PC-9 (cell line): ENCODE measurements around the gene HTRA3. TPM values are rescaled to one million over a fixed set of nuclear protein-coding genes. Genes with fewer than 3 reads are reported as not detected.

Source experiments
- BruUV-seq: library from RNA; stranded (reverse); fragments of 400-500 nt; replicated peaks from 2 replicates; lab custom pipeline; 2021; lab: Mats Ljungman, UMichigan
- CTCF ChIA-PET: fragments of 300-600 bp; sonication (Branson Sonifier 250); formaldehyde crosslinking; loops from one replicate; lab custom pipeline; 2022; ENCODE audit warnings: antibody characterized with exemption; lab: Charles Lee
- POLR2A ChIA-PET: fragments of 300-600 bp; sonication (Branson Sonifier 250); formaldehyde crosslinking; loops from one replicate; lab custom pipeline; 2022; ENCODE audit warnings: antibody characterized with exemption; ENCODE audit not compliant: unreplicated experiment; lab: Charles Lee
- DNase-seq, 2 experiments: peaks; one replicate each; pipeline versions ENCODE4 v3.0.0 to v3.0.0-alpha.2; 2015 to 2022; ENCODE audit warnings: mixed read lengths in 1 of 2
- H2AFZ ChIP-seq: fragments of 200-600 bp; sonication (generic); 2 replicates; pipeline ENCODE4 v1.8.1; 2017; ENCODE audit warnings: antibody characterized with exemption
- H3F3A ChIP-seq: fragments of 200-600 bp; sonication (generic); 2 replicates; pipeline ENCODE4 v1.8.1; 2017; ENCODE audit warnings: antibody characterized with exemption, mild to moderate bottlenecking, low read depth; ENCODE audit not compliant: insufficient read depth
- H3K27ac ChIP-seq: fragments of 200-600 bp; sonication (generic); 2 replicates; pipeline ENCODE4 v1.6.1; 2016; ENCODE audit warnings: mixed run types
- H3K27me3 ChIP-seq: fragments of 200-600 bp; sonication (generic); 2 replicates; pipeline ENCODE4 v1.6.1; 2016; ENCODE audit warnings: low read depth, mixed run types; ENCODE audit not compliant: insufficient read depth
- H3K36me3 ChIP-seq: fragments of 200-600 bp; sonication (generic); 2 replicates; pipeline ENCODE4 v1.6.1; 2016; ENCODE audit warnings: low read depth, mixed run types
- H3K4me1 ChIP-seq: fragments of 200-600 bp; sonication (generic); replicated peaks from 2 replicates; pipeline ENCODE4 v1.6.1; 2016; ENCODE audit warnings: mixed run types; ENCODE audit not compliant: insufficient read depth
- H3K4me2 ChIP-seq: fragments of 200-600 bp; sonication (generic); 2 replicates; pipeline ENCODE4 v1.6.1; 2017; ENCODE audit warnings: mixed run types
- H3K4me3 ChIP-seq: fragments of 200-600 bp; sonication (generic); 2 replicates; pipeline ENCODE4 v1.6.1; 2016; ENCODE audit warnings: mixed run types
- H3K79me2 ChIP-seq: fragments of 200-600 bp; sonication (generic); 2 replicates; pipeline ENCODE4 v1.6.1; 2017; ENCODE audit warnings: low read depth, mixed run types
- H3K9me2 ChIP-seq: fragments of 200-600 bp; sonication (generic); 2 replicates; pipeline ENCODE4 v1.8.1; 2017; ENCODE audit warnings: mild to moderate bottlenecking; ENCODE audit not compliant: insufficient read depth
- H3K9me3 ChIP-seq: fragments of 200-600 bp; sonication (generic); 2 replicates; pipeline ENCODE4 v1.8.1; 2016; ENCODE audit warnings: low read depth; ENCODE audit not compliant: insufficient read depth
- H4K20me1 ChIP-seq: fragments of 200-600 bp; sonication (generic); 2 replicates; pipeline ENCODE4 v1.8.1; 2017; ENCODE audit not compliant: insufficient read depth
- CTCF ChIP-seq: fragments of 200-600 bp; sonication (generic); conservative IDR thresholded peaks from 2 replicates; pipeline ENCODE4 v1.6.1; 2017; ENCODE audit warnings: mixed run types, antibody characterized with exemption, mild to moderate bottlenecking, moderate library complexity
- EZH2 ChIP-seq: fragments of 200-600 bp; sonication (generic); IDR thresholded peaks from 2 replicates; pipeline ENCODE4 v1.8.0; 2017; ENCODE audit warnings: antibody characterized with exemption, low read depth
- intact Hi-C: fragments of 100-400 bp; cut with micrococcal nuclease; formaldehyde crosslinking; loops from one replicate; pipeline ENCODE4 v1.10.0; 2022; ENCODE audit not compliant: unreplicated experiment
- total RNA-seq: library from RNA; stranded (reverse); gene quantifications from 2 replicates; pipeline ENCODE4 v1.2.3, GENCODE V29; 2021

The HTRA3 gene
- total RNA-seq, 1 experiment from 2014 or later, result 14.1 TPM

- no peak for DNase-seq
- Histone ChIP-seq H3K36me3 (no peaks in the 10 kb centered on the region), H3K4me1 (no peaks in the 10 kb centered on the region), H3K27ac (no peak overlapping the region), H3K9me2 (no peaks in the 10 kb centered on the region), H3K9me3 (no peaks in the 10 kb centered on the region), H4K20me1 (no peaks in the 10 kb centered on the region), H2AFZ (no peak overlapping the region), H3K4me3 (no peak overlapping the region), H3K79me2 (no peaks in the 10 kb centered on the region), H3K27me3 (no peaks in the 10 kb centered on the region), H3F3A (no peaks in the 10 kb centered on the region), H3K4me2 (no peak overlapping the region)
- BruUV-seq, result no TSS peak
- intact Hi-C loops, result no loop called here
- POLR2A ChIA-PET, result no interaction called here
- TF ChIP-seq CTCF (no peak), EZH2 (no peak)
- CTCF ChIA-PET, result no interaction called here
Observed at GRCh38 chr4:8326206-8326605, 56.7 kb downstream of the HTRA3 start.

- H3K9me2 ChIP-seq, result no peaks in the 10 kb centered on the region
- no peaks in the 10 kb centered on the region for H3K27me3 ChIP-seq
- H3K9me3 ChIP-seq, result no peaks in the 10 kb centered on the region
- ChIA-PET CTCF (no interaction called here), POLR2A (no interaction called here)
- H4K20me1 ChIP-seq, result no peaks in the 10 kb centered on the region
- no peak overlapping the region for H3K4me3 ChIP-seq
- no peaks in the 10 kb centered on the region for H3F3A ChIP-seq
- no peak for DNase-seq
- TF ChIP-seq EZH2 (no peak), CTCF (no peak)
- intact Hi-C loops, result no loop called here
- BruUV-seq, result no TSS peak
- no peak overlapping the region for H2AFZ ChIP-seq
- no peaks in the 10 kb centered on the region for H3K36me3 ChIP-seq
- H3K4me1 ChIP-seq, result no peaks in the 10 kb centered on the region
- no peaks in the 10 kb centered on the region for H3K79me2 ChIP-seq
- H3K27ac ChIP-seq, result no peak overlapping the region
- H3K4me2 ChIP-seq, result no peak overlapping the region
Observed at GRCh38 chr4:8328456-8328855, 58.9 kb downstream of the HTRA3 start.

- Histone ChIP-seq H3K27me3 (no peaks in the 10 kb centered on the region), H3K9me2 (no peaks in the 10 kb centered on the region), H3F3A (no peaks in the 10 kb centered on the region), H3K27ac (no peak overlapping the region), H3K4me2 (no peak overlapping the region), H3K36me3 (no peaks in the 10 kb centered on the region), H3K4me3 (no peak overlapping the region), H3K79me2 (no peaks in the 10 kb centered on the region), H3K9me3 (no peaks in the 10 kb centered on the region), H2AFZ (no peak overlapping the region), H3K4me1 (no peaks in the 10 kb centered on the region), H4K20me1 (no peaks in the 10 kb centered on the region)
- intact Hi-C loops, result no loop called here
- TF ChIP-seq CTCF (no peak), EZH2 (no peak)
- DNase-seq, result no peak
- BruUV-seq, result no TSS peak
- ChIA-PET POLR2A (no interaction called here), CTCF (no interaction called here)
Observed at GRCh38 chr4:8328866-8329559, 59.5 kb downstream of the HTRA3 start.
